ENCODE data around the gene GAN.
"Not testable (repeated sequence)": the region's sequence is repeated elsewhere in the genome, so short reads cannot be mapped to it uniquely, and the experiment has no call there.

Gene GAN

GRCh38 chr16:81310045-81310644 is 4.6 kb upstream of the GAN start:
- DNase-seq = no peak

GRCh38 chr16:81311762-81312161 is 3.0 kb upstream of the GAN start:
- DNase-seq = no peak

GRCh38 chr16:81313701-81314602 is 810 bp upstream of the GAN start:
- DNase-seq = no peak

DNA sequence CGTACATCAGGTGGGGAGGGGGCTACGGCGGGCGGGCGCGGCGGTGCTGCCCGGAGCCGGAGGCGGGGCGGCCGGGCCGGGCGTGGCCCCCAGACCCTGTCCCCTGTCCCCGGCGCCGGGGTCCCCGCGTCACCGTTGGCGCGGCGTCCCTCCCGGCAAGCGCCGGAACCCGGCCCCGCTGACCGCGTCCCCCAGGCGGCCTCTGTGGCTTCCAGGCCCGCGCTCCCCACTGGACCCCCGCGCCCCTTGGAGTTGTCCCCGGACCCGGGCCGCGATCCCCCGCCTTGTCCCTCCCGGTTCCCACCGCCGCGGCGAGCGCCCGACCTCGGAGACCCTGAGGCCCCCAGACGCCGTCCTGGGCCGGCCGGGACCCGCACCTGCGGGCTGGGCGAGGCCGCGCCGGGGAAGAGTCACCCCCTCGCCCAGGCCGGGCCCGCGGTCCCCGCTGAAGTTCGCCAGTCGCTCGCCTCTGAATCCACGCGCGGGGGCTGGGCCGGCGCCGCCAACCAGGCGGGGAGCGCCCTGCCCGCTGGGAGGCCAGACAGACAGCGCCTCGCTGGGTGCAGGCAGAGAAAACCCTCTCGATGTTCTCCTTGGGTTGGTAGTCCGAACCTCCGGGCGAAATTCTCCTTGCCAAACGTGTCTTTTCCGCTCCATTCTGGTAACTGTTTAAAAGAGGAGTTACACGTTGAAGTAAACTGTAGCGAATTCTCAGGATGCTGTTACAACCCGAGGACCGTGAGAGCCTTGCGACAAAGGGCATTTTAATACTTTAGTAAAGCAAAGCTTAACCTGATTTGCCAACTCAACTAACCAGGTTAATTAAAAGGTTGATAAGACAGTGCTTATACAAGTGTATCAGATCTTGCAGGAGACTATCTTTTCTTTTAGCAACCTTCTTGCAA is 761 bp downstream of the GAN start:
- no peak for DNase-seq

DNA sequence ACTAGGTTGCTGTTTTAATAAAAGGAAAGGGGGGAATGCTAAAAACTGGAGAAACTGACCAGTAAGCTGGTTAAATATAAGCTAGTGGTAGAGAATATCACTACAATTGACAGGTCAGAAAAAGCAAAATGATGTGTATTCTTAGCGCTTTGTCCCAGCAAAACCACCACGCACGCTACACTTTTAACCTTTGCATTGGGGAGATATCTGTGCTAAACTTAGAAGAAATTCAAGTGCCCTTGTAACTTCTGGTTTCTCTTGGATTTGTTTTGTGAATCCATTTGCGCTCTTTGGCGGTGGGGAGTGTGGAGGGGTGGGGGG is 1.4 kb downstream of the GAN start:
- no peak for DNase-seq

DNA sequence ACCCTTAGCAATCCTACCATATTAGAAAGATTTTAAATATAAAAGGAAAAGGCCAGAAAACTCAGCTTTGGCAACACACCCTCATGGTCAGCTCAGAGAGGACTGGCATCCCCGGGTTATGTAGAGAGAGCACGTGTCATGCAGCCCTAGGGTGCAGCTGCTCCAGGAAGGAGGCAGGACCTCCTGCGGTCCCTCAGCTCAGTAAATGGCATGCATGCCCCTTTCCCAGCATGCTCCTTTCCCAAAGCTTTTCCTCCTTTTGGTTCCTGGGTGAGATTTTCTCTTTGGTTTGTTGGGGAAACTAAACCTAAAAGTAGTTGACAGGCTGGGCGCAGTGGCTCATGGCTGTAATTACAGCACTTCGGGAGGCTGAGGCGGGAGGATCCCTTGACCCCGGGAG is 3.9 kb downstream of the GAN start:
- no peak for DNase-seq

- no peak for DNase-seq
Measured at GRCh38 chr16:81319221-81319912, 4.6 kb downstream of the GAN start.

GRCh38 chr16:81321039-81321438 is 6.3 kb downstream of the GAN start:
- no peak for DNase-seq

- DNase-seq = no peak
Measured at GRCh38 chr16:81321536-81321935, 6.8 kb downstream of the GAN start.

DNA sequence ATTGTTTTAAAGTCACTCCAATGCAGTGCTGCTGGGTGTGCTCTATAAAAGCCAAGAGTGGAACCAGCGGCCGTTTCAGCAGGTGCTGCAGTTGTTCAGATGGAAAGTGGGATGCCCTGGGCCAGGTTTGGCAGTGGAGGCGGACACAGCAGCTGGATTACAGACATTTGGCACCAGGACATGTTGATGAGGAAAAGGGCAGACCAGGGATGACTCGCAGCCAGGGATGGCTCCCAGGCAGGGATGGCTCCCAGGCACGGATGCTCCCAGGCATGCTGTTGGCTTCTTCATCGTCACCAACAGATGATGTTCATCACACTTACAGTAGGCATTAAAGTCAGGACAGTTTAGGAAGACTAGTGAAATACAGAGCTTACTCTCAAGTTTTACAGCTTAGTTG is 10.0 kb downstream of the GAN start:
- DNase-seq = no peak

GRCh38 chr16:81327011-81327410 is 12.2 kb downstream of the GAN start:
- no peak for DNase-seq

- no peak for DNase-seq
Measured at GRCh38 chr16:81327447-81328196, 12.9 kb downstream of the GAN start.

DNA sequence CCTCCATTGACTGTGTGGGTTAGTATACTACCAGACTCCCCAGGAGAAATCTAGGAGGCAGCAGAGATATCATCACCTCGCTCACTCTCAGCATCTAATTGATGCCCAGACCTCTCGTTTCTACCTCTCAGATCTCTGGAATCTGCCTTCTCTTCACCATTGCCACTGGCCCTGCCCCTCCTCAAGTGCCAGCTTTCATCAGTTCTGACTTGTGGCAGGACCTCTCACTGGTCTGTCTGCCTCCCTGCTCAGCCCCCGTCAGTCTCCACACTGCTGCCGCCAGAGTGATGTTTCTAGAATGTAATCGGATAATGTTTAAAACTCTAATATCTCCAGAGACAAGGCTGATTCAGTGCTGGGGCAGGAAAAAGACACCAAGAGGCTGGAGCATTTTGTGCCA is 15.2 kb downstream of the GAN start:
- DNase-seq = no peak

GRCh38 chr16:81333356-81333755 is 18.6 kb downstream of the GAN start:
- DNase-seq = no peak

DNA sequence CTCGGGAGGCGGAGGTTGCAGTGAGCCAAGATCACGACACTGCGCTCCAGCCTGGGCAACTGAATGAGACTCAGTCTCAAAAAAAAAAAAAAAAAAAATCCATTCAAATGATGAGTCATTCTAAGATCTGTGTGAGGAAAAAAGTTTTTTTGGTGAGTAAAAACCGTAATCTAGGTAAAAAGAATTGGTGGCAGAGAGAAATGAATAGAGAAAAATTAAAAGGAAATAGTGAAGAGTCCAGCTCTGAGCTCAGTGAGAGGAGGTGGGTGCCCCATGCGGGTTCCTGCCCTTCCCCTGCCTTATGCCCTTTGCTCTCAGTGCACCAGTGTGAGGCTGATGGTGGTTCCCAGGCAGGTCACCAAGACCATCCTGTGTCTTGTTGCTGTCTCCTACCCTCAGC is 20.9 kb downstream of the GAN start:
- no peak for DNase-seq

DNA sequence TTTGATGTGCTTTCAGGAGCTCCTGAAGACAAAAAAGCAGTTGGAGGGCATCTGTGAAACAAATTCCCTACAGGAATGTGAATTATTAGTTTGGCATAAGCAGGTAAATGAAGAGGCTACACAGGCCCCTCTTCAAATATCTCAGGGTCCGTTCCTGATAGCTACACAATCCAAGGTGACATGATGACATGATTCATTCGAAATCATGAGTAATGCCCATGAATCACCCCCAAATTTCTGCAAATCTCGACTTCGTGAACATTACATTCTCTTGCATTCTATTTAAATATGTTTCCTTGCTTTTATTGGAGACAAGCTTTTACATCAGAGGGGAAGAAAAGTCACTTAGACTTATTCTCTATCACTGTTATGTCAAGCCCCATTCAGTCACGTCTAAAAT is 22.3 kb downstream of the GAN start:
- DNase-seq = no peak

GRCh38 chr16:81345172-81345571 is 30.4 kb downstream of the GAN start:
- DNase-seq = not testable (repeated sequence)

- no peak for DNase-seq
Measured at GRCh38 chr16:81347425-81347824, 32.7 kb downstream of the GAN start.

- no peak for DNase-seq
Measured at GRCh38 chr16:81349608-81350305, 35.0 kb downstream of the GAN start.

GRCh38 chr16:81350306-81350615 is 35.5 kb downstream of the GAN start:
- DNase-seq = no peak

DNA sequence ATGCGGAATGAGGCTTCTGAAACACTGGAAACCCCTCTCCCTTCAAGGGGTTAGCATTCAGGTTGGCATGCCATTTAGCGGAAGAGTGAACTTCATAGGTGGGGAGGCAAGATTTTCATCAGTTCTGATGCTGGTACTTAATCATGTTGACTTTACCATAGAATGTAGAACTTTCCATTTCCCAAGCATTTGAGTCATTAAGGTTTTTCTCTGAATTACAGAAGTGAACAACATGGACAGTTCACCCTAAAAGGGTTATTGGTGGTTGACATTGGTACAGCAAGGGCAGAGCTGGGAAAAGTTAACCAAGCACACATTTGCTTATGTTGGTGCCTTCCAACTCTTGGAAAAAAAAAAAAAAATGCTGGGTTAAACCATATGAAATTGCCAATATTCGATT is 39.1 kb downstream of the GAN start:
- DNase-seq = no peak

- no peak for DNase-seq
Measured at GRCh38 chr16:81357711-81358260, 43.0 kb downstream of the GAN start.
